22Rv1 (cell line): ENCODE results near the gene PIM2.

ENCODE experiments used
- H3K27ac ChIP-seq: fragments of 450-650 bp; 2 replicates; pipeline ENCODE4 v1.5.1; 2017
- CTCF ChIP-seq: fragments of 450-650 bp; IDR thresholded peaks from 2 replicates; pipeline ENCODE4 v1.5.1; 2017; ENCODE audit warnings: mild to moderate bottlenecking
- ZFX ChIP-seq: fragments of 450-650 bp; IDR thresholded peaks from 2 replicates; pipeline ENCODE4 v1.6.1; 2017; ENCODE audit warnings: antibody characterized with exemption, borderline replicate concordance

Gene PIM2

GRCh38 chrX:48904180-48904579 lies 14.6 kb downstream of the PIM2 start:
- no peak overlapping the region for H3K27ac ChIP-seq
- no peak for TF ChIP-seq CTCF
- no peak for TF ChIP-seq ZFX

GRCh38 chrX:48903290-48903689 lies 15.5 kb downstream of the PIM2 start:
- H3K27ac ChIP-seq = no peak overlapping the region
- no peak for TF ChIP-seq ZFX
- no peak for TF ChIP-seq CTCF

GRCh38 chrX:48902776-48903175 lies 16.0 kb downstream of the PIM2 start:
- no peak overlapping the region for H3K27ac ChIP-seq
- TF ChIP-seq CTCF (no peak), ZFX (no peak)

- H3K27ac ChIP-seq = no peak overlapping the region
- TF ChIP-seq ZFX = no peak
- TF ChIP-seq CTCF = no peak
Measured at GRCh38 chrX:48902135-48902534, 16.7 kb downstream of the PIM2 start.

GRCh38 chrX:48901069-48901468 lies 17.8 kb downstream of the PIM2 start:
- no peak overlapping the region for H3K27ac ChIP-seq
- TF ChIP-seq ZFX (no peak), CTCF (no peak)

GRCh38 chrX:48899078-48899410 lies 19.8 kb downstream of the PIM2 start:
- H3K27ac ChIP-seq = peak overlapping the region; percentile 89; the same call in 1 of the 2 replicates
- TF ChIP-seq CTCF = no peak
- TF ChIP-seq ZFX = no peak

GRCh38 chrX:48897625-48898306 lies 21.1 kb downstream of the PIM2 start, which contains the start of the genes PQBP1 and TIMM17B:
Gene PQBP1 (plus strand): TSS chrX:48897930. CDS start chrX:48898510, 580 bp downstream.
Gene TIMM17B (minus strand): TSS chrX:48897768. CDS start chrX:48897749, 19 bp downstream.
- TF ChIP-seq CTCF = no peak
- no peak for TF ChIP-seq ZFX
- H3K27ac ChIP-seq = peak within 1 kb of the TSS; percentile 89
